GM19043 (cell line): ENCODE data around the gene SMIM41.

Experiments used
- ATAC-seq: cut with Tn5 transposase; IDR thresholded peaks from one replicate; pipeline ENCODE4 v1.9.1; 2021; ENCODE audit warnings: low read depth; ENCODE audit not compliant: unreplicated experiment

SMIM41 gene

GRCh38 chr12:52144512-52145227 is 65.2 kb downstream of the SMIM41 start:
- no peak for ATAC-seq

- ATAC-seq, result no peak
These were observed 66.0 kb downstream of the SMIM41 start for GRCh38 chr12:52145228-52146088.

- ATAC-seq, result no peak
These were observed 66.8 kb downstream of the SMIM41 start for GRCh38 chr12:52146089-52146821.

- ATAC-seq, result no peak
These were observed 67.4 kb downstream of the SMIM41 start for GRCh38 chr12:52146822-52147366.

- no peak for ATAC-seq
These were observed 68.0 kb downstream of the SMIM41 start for GRCh38 chr12:52147367-52147963.

- no peak for ATAC-seq
These were observed 68.5 kb downstream of the SMIM41 start for GRCh38 chr12:52147964-52148463.

DNA sequence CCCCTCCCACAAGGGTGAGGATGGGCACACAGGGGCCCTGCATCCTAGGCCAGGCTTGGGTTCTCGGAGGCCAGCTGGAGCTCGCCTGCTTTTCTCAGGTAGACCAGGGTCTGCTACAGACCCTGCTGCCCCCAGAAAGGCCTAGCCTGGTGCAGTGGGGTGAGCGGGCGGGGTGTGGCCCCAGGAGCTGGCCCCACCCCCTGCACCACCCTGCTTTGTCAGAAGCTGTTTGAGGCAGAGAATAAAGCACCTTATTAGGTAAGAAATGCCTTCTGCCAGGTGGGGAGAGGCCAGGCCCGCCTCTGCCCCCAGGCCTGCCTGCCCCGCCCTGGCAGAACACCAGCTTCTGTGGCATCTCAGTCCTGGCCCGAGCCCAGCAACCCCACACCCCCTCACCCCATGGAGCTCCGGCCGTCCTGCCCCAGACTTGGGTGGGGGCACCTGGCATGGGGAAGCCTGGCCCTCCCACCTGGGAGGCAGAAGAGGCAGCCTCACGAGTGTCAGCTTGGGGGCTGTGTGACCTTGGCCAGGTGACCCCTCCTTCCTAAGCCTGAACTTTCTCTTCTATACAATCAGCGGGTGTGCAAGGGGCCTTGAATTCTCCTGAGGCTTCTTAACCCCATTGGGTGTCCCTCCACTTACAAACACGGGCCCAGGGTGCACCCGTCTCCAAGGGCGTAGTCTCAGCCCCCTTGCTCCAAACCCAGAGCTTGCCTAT is 69.1 kb downstream of the SMIM41 start:
- ATAC-seq, result no peak

DNA sequence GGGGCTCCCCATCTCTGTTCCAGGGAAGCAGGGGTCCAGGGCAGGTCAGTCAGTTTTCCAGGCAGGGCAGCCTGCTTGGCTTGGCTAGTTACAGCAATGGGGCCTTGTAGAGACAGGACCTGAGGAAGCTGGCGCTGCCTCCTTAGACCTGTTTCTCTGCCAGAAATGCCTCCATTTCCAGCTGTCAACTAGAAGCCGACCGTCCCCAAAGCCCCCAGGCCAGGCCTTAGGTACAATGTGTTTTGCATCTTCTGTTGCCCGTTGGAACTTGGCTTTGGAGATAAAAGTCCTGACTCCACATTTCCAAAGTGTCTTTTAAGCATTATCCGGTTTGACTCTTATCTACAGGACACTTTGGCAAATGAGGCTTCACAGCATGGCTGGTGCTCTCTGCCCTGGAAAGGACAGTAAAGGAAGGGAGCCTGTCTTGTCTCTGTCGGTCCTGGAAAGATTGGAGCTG is 69.7 kb downstream of the SMIM41 start:
- no peak for ATAC-seq

DNA sequence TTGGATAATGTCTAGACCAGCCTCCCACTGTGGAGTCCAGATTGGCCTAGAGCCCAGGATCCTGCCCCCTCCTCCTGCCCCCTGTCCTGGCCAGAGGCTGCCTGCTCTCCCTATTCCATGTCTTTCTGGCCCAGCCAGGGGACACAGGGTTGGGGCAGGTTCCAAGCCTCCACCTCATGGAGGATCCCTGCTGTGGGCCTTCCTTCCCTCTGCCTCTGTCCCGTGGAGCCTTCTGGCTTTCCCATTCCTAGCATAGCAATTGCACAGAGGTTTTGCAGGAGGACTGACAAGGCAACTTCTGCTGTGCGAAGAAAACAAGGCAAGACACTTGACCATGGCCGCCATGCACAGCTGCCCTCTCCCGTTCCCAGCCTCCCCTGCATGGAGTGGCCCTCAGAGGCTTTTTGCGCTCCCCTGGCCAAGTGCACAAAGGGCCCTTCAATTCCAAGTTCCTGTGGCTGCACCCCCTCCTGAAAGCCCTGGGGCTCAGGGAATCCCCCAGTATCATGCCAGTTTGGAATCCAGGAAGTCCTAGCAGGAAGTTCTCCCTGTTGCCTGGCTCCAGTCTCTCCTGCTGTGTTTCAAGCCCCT is 70.2 kb downstream of the SMIM41 start:
- ATAC-seq, result no peak

- ATAC-seq, result no peak
These were observed 71.8 kb downstream of the SMIM41 start for GRCh38 chr12:52151153-52151836.

- no peak for ATAC-seq
These were observed 72.6 kb downstream of the SMIM41 start for GRCh38 chr12:52151837-52152783.

DNA sequence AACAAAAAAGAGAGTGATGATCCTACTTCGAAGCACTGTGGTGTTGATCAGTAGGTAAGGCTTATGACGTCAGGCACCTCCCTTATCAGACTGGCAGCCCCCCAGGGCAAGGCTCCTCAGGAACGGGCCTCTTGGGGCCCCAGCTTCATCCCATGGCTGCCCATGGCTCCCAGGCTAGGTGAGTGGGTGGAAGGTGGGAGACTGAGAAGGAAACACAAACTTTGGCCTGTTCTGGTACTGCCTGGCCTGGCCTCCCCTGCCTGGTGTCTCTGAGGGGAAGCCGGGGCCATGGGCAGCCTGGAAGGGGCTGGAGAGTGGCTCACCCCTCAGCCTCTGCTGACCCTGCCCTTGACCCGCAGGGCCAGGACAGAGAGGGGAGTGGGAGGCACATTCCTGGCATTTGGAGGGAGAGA is 73.4 kb downstream of the SMIM41 start:
- no peak for ATAC-seq

- ATAC-seq, result no peak
These were observed 75.8 kb downstream of the SMIM41 start for GRCh38 chr12:52155048-52155868.

DNA sequence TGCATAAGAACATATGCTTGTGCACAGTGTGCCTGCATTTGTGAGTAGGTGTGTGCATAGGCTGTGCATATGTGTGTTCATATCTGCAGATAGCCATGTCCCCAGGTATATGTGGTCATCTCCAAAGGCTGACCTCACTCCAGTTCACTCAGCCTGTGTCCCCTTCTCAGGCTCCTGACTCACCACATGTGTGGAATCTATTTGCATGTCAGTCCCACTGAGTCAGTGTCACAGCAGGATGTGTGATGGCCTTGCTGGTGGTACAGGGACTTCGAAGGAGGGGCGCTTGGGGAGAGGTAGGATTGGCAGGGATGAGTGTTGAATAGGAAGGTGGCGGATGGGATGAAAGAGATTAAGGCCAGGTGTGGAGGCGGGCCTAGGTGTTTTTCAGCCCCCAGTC is 76.8 kb downstream of the SMIM41 start:
- ATAC-seq, result no peak

DNA sequence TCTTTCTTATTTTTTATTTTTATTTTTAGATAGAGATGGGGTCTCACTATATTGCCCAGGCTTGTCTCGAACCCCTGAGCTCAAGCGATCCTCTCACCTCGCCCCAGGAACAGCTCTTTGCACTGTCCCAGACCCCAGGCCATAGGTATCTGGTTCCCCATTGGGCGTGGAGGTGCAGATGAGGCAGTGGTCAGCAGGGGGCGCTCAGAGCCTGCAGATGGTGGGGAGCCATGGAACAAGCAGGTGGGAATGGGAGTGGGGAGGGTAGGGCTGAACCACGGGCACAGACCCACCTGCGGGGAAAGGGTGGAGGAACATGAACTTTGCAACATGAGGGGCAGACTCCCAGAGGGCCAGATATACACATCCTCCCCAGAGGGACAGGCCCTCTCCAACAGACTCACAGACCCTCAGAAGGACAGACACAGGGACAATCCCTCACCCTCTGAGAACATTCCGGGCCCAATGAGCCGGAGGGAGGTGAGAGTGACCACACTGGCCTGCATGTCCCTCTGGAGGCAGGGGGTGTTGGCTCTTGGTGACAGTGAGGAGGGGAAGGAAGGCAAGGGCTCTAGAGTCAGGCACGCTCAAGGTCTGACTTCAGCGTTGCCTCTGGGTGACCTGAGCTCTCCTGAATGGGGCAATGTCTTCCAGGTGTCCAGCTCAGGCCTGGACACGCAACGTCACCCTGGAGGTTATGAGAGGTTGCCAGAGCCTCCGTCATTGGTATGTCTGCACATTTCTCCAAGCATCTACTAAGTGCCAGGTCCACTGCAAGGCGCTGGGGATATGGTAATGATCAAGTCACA is 77.5 kb downstream of the SMIM41 start:
- ATAC-seq, result no peak

- no peak for ATAC-seq
These were observed 78.2 kb downstream of the SMIM41 start for GRCh38 chr12:52157566-52158150.
